ENCODE results near the gene CASR.

The CASR gene

DNA sequence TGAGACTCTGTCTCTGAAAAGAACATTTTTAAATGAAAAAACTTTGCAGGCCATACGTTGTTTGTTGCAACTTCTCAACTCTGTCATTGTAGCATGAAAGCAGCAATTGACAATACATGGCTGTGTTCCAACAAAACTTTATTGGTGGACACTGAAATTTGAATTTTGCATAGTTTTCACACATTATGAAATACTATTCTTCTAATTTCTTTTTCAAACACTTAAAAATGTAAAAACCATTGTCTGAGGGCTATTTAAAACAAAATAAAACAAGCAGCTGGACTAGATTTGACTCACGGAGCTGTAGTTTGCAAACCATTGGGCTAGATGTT, 123.1 kb downstream of the CASR start:
- no peak for DNase-seq (ENCODE audit: low read depth in 1 of 2, low spot score in 1 of 2)

DNA sequence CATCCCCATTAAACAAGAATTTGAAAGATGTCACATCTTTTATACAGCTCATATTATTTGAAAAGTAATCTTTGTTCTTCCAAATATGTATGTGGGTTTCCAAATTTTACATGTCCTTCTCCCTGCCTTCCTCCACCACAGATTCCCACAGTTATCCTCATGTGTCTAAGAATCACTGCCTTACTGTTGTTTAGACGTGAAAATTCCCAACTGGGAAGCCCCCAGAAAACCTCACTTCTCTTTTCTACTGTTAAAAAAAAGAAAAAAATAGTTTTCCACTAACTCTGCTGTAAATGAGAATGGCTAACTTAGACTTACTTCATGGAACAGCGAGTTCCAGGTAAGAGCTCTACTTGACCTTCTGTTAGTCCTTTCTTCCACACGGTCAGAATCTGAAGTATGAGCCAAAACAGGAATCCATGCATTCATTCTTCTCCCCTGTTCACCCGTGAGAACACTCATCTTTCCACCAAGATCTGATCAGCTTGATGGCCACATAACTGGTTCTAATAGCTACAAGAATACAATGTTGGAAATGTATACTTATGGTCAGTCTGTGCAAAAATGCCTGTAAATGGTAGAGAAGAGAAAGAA, 123.7 kb downstream of the CASR start:
- DNase-seq (ENCODE audit: low read depth in 1 of 2, low spot score in 1 of 2): no peak

DNA sequence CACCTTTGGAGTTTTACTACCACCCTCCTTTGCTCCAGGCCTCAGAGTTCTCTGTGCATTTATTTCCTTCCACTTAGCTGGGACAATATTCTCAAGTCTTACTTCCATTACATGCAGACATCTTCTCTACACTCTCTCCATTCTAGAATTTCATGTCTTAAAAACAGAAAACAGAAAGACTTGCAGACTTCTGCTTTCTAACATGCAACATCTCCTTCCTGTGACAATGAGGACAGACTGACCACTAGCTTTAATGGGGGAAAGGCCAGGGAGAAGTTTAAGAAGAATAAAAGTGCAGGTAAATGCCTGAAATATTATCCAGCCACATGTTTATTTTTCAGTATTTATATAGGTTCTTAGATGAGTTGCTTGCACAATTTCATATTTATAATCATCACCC, 124.5 kb downstream of the CASR start:
- DNase-seq (ENCODE audit: low read depth in 1 of 2, low spot score in 1 of 2): no peak

DNA sequence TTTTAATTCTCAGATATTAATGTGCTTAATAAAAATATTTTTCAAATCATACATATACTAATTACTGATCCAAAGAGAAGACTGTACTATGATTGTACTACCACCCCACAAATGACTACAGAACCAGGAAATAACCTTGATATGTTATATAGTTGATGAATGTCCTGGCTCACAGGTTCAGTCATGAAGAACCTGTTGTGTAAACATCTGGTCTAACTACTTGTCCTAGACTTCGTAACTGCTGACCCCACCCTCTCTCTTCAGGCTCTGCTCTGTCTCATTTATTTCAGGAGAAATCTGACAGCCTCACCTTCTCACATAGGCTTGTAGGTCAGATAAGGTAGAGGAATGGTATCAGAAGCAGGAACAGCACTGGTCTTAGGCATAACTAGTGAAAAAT, 126.9 kb downstream of the CASR start:
- no peak for DNase-seq (ENCODE audit: low read depth in 1 of 2, low spot score in 1 of 2)

DNA sequence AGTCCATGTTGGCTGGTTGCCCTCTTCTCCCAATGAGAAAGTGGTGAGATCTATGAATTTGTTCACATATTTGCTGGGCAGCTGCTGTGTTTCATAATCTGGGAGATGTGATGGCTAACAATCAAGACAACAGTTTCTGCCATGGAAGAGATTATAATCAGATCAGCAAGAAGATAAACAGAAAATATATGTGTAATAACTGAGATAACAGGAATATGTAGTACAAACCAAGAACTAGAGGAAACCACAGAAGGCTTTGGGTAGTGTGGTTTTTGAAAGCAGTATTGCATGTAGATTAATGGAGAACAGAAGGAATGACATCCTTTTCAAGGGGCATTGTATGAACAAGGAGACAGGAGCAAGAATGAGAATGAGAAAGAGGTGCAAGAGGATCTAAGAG, 129.4 kb downstream of the CASR start:
- no peak for DNase-seq (ENCODE audit: low read depth in 1 of 2, low spot score in 1 of 2)

DNA sequence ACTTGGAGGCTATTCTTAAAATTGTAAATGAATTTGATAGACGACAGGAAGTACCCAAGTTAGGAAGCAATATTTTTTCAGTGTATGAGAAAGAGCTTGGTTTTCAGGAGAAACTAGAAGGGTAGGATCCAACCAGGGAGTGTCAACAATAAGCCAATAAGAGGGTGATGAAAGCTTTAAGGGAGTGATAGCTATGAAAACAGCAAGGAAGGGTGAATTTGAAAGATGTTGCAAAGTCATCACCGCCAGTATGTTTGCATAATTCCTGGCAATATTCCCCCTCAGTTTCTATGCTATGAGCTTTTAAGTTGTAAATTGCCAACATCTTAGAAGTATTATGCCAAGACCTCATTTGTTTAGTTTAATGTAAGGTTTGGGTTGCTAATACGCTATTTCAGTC, 129.8 kb downstream of the CASR start:
- no peak for DNase-seq (ENCODE audit: low read depth in 1 of 2, low spot score in 1 of 2)

DNA sequence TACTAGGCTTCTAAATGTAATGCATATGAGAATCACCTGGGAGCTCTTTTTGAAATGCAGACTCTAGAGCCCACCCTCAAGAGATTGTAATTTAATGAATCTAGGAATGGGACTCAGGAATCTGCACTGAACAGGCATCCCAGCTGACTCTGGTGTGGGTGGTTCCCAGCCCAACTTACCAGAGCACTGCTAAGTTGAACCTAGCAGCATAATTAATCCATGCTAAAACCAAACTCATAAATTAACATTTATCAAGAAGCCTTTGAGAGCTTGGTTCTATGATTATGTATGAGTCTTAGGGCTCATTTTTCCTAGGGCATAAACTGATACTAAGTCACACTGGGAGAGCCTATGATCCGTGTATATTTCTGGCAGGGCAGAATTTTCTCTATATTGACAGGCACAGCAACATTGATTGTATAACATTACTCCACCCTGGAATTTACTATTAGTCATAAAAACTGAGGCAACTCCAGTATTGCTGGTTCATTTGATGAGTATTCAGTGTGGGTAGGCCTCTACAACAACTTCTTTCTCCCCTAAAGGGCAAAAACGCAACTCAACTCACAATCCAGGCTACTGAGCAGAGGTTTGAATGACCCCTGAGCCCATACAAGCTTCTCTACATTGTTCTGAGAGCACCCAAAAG, 130.9 kb downstream of the CASR start:
- DNase-seq (ENCODE audit: low read depth in 1 of 2, low spot score in 1 of 2): no peak

DNA sequence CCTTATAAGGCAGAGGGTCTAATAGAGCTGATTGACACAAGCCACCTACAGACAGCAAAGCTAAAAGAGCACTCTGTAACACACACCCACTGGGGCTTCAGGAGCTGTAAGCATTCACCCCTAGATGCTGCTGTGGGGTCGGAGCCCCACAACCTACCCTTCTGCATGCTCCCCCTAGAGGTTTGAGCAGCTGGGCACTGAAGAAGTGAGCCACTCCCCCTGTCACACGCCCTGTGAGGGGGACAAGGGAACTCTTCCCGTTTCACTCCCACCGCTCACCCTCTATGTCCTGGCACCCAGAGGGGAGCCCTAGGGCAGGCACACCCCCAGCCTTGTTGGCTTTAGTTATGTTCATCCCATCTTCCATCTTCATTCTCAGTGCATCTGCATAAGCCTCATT, 132.2 kb downstream of the CASR start:
- no peak for DNase-seq (ENCODE audit: low read depth in 1 of 2, low spot score in 1 of 2)

DNA sequence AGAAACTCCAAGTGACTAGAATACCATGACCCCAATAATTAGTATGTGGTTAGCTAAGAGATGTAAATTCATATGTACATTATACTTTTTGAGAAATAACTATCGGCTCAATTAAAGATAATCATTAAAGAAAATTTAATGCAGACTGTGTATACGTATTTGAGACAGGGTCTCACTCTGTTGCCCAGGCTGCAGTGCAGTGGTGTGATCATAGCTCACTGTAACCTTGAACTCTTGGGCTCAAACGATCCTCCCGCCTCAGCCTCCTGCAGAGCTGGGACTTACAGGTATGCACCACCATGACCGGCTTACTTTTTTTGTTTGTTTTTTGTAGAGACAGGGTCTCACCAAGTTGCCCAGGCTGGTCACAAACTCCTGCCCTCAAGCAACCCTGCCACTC, 132.9 kb downstream of the CASR start:
- no peak for DNase-seq (ENCODE audit: low read depth in 1 of 2, low spot score in 1 of 2)

DNA sequence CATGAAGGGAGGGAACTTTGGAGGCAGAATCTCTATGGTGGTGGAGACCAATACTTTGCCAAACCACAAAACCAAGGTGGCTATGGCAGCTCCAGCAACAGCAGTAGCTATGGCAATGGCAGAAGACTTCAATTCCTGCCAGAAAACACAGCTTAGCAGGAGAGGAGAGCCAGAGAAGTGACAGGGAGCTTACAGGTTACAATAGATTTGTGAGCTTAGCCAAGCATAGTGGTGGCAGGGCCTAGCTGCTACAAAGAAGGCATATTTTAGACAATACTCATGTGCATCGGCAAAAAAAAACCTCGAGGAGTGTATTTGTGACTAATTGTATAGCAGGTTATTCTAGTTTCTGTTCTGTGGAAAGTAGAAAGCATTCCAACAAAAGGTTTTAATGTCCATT, 135.2 kb downstream of the CASR start:
- no peak for DNase-seq (ENCODE audit: low read depth in 1 of 2, low spot score in 1 of 2)

DNA sequence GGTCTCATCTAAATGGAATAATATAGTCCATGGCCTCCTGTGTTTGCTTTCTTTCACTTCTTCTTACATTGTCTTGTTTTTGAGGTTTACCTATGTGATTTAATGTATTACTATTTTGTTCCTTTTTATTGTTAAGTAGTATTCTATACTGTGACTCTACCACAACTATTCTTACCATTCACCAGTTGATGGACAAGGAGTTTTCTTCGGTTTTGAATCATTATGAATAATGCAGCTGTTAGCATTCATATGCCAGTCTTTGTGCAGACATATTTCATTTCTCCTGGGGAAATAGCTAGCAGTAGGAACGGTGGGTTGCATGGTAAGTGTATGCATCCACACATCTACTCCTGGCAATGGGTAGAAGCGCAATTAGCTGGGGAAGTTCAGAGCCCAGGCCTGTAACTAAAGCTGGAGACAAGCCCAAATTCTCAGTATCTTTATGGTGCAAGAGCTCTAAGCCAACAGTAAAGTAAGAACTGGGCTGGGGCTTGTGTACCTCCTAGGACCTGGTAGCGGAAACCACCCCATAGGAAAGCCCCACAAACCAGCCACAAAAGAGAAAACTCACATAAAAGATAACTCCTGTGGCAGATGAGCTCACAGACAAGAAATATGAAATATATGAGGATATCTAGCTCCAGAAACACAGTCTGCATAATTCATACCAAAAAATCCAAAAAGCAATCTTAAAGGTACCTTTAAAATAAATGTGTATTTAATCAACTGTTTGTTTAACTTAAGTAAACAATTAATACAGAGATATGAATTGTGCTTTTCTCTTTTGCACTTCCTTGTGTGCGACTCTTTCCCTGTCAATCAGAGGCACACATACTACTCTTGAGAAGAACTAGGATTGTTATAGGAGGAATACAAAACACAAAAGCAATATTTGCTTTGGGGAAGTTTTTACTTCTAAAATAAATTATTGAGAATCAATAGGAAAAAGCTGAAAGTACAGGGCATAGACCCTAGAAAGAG, 138.9 kb downstream of the CASR start:
- no peak for DNase-seq (ENCODE audit: low read depth in 1 of 2, low spot score in 1 of 2)

DNA sequence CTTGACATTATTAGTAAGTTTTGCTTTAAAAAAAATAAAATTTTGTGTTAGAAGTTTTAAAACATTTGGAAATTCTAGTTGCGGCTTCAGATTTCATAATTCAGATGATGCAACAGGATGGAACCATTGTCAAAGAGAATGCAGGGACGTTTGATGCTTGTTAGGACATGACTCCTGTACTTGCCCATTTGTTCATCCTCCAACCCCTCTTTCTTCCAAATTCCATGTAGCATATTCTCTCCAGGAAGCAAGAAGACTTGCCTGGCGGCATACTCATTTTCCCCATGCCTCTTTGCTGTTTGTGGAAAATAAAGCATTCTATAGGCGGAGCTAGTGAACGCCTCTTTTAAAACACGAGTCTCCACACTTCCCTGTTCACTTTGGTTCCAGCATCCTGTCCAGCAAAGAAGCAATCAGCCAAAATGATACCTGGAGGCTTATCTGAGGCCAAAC, 141.4 kb downstream of the CASR start, which contains the start of gene CSTA:
Gene CSTA, plus strand, starts transcription at position 378 of the 453 bp plus-strand sequence. Its CDS starts 45 bp downstream, at position 423.
- DNase-seq (ENCODE audit: low read depth in 1 of 2, low spot score in 1 of 2): no peak

DNA sequence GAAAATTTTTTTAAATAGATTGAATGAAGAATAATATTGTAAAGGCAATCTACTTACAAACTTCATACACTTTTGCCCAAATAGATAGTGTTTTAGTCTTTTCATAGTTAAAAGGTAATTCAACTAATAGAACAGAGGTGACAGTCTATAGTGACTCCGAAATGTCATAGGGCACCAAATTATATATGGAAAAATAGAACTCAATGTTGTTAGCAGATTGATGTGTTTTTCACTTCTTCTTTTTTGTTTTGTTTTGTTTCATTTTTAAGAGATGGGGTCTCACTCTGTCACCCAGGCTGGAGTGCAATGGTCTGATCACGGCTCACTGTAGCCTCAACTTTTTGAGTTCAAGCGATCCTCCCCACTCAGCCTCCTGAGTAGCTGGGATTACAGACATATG, 142.3 kb downstream of the CASR start:
- DNase-seq (ENCODE audit: low read depth in 1 of 2, low spot score in 1 of 2): no peak

DNA sequence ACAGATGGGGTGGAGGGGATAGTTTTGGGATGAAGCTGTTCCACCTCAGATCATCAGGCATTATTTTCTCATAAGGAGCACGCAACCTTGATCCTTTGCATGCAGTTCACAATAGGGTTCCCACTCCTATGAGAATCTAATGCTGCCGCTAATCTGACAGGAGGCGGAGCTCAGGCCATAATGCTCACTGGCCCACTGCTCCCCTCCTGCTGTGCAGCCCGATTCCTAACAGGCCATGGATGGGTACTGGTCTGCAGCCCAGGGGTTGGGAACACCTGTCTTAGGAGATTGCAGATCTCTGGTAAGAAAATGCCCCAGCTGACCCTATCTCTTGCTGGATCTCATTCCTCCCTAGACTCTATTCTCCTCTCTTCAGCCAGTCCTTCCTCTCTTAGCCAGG, 148.4 kb downstream of the CASR start:
- no peak for DNase-seq (ENCODE audit: low read depth in 1 of 2, low spot score in 1 of 2)

DNA sequence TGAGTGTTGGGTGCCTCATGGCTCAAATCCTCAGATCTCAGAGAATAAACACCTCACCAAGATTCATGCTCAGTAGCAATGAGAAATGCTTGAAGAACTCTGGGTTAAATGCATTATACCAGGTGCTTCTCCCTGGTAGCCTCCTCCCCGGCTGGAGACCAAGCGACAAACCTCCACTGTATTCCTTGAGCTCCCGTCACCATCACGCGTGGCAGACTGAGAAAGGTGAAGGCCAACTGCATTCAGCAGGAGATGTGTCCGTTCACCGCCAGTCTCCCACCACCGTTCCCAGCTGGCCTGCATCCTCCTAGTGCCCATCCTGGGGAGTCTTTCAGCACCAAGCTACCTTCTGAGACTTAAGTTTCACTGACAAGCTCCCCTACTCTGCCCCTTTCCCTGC, 149.1 kb downstream of the CASR start:
- DNase-seq (ENCODE audit: low read depth in 1 of 2, low spot score in 1 of 2): no peak

Measured in stimulated activated CD4-positive, alpha-beta T cell treated with anti-CD3 and anti-CD28 coated beads, Interleukin-15, amount 100 ng/mL, for 1 hour (primary cell).